PC-9 (cell line): Measurements from ENCODE around the gene PDIA4.

Experiments
- EZH2 ChIP-seq: fragments of 200-600 bp; sonication (generic); IDR thresholded peaks from 2 replicates; pipeline ENCODE4 v1.8.0; 2017; ENCODE audit warnings: antibody characterized with exemption, low read depth
- TF ChIP-seq, protein P1 (sequence below): fragments of 200-600 bp; sonication (generic); conservative IDR thresholded peaks from 2 replicates; pipeline ENCODE4 v1.6.1; 2017; ENCODE audit warnings: mixed run types, antibody characterized with exemption, mild to moderate bottlenecking, moderate library complexity

DNA sequence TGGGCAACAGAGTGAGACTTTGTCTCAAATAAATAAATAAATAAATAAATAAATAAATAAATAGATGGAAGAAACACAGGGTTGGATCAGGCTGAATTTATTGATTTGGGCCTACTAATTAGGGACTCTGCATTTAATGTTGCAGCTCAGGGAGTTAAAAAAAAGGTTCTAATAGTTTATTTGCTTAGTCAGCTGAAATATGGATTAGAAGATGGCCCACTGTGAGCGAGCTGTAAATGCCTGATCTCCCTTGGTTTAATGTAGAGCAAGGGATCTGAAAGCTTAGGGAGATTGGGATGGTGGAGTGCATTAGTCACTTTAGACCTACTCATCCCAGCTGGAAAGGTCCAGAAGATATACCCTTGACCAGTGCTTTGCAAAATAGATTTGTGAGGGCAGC lies 25.1 kb upstream of the PDIA4 start:
- TF ChIP-seq, protein P1, sequence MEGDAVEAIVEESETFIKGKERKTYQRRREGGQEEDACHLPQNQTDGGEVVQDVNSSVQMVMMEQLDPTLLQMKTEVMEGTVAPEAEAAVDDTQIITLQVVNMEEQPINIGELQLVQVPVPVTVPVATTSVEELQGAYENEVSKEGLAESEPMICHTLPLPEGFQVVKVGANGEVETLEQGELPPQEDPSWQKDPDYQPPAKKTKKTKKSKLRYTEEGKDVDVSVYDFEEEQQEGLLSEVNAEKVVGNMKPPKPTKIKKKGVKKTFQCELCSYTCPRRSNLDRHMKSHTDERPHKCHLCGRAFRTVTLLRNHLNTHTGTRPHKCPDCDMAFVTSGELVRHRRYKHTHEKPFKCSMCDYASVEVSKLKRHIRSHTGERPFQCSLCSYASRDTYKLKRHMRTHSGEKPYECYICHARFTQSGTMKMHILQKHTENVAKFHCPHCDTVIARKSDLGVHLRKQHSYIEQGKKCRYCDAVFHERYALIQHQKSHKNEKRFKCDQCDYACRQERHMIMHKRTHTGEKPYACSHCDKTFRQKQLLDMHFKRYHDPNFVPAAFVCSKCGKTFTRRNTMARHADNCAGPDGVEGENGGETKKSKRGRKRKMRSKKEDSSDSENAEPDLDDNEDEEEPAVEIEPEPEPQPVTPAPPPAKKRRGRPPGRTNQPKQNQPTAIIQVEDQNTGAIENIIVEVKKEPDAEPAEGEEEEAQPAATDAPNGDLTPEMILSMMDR, result no peak
- TF ChIP-seq EZH2, result no peak
